Measurements from ENCODE around the gene SLC8A1. TPM values are rescaled to one million over a fixed set of nuclear protein-coding genes. Genes with fewer than 3 reads are reported as not detected.

The SLC8A1 gene
- polyA plus RNA-seq, 4 donors = 65.2 to 77.2 (median 68.5) TPM

DNA sequence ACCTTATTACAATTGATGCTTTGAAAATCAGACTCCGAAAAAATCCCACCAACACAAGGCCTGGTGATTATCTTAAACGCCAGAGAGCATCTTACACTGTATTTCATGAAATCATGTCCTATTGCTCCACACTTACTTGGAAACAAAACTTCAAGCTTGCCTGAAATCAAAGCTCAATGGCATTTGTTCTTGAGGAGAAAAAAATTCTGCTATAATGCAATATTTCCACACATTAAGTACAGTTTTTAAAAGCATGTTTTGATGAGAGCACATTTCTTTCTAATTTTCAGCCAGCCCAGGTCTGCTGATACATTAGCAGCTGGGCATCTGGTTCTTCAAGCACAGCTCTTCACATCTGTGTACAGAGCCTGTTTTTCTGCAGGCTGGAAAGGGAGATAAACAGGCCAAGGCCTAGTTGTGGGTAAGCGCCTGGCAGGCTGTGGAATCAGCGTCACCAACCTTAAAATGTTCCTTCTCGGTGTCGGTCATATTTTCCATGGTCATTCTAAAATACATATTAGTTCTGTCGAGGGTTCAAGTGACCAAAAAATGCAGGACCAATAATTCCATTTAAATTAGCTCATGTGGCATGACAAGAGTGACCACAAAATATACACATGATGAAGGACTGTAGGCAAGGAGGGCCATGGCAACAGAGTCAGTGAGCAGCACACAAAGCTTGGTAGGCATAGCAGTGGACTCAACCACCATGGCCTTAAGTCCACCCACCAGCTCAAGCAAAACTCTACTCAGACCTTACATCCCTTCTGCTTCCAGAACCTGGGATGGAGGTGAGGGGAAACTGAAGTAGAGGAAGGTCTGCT, 20.9 kb downstream of the SLC8A1 start:
- no peak for DNase-seq (ENCODE audit: low read depth in 4 of 4, low spot score in 2 of 4)

DNA sequence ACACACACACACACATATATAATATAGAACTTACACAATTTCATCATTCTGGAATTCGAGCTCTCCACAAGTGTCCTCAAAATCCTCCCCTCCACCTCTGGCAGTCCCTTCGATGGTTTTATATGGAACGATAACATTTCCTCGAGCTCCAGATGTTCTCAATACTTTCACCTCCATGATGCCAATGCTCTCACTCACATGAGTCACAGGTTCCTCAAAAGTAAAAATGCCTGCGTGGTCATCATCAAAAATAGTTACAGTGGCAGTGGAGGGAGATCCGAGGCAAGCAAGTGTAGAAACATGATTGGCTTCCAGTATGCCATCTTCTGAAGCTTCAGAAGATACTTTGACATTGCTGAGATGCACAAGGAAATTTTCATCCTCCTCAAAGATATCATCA, 23.5 kb downstream of the SLC8A1 start:
- DNase-seq (ENCODE audit: low read depth in 4 of 4, low spot score in 2 of 4) = no peak

- no peak for DNase-seq (ENCODE audit: low read depth in 4 of 4, low spot score in 2 of 4)
Measured at GRCh38 chr2:40421631-40422297, 30.1 kb downstream of the SLC8A1 start.

GRCh38 chr2:40420478-40420877, 31.4 kb downstream of the SLC8A1 start:
- DNase-seq (ENCODE audit: low read depth in 4 of 4, low spot score in 2 of 4) = no peak

- no peak for DNase-seq (ENCODE audit: low read depth in 4 of 4, low spot score in 2 of 4)
Measured at GRCh38 chr2:40419364-40419762, 32.5 kb downstream of the SLC8A1 start.

DNA sequence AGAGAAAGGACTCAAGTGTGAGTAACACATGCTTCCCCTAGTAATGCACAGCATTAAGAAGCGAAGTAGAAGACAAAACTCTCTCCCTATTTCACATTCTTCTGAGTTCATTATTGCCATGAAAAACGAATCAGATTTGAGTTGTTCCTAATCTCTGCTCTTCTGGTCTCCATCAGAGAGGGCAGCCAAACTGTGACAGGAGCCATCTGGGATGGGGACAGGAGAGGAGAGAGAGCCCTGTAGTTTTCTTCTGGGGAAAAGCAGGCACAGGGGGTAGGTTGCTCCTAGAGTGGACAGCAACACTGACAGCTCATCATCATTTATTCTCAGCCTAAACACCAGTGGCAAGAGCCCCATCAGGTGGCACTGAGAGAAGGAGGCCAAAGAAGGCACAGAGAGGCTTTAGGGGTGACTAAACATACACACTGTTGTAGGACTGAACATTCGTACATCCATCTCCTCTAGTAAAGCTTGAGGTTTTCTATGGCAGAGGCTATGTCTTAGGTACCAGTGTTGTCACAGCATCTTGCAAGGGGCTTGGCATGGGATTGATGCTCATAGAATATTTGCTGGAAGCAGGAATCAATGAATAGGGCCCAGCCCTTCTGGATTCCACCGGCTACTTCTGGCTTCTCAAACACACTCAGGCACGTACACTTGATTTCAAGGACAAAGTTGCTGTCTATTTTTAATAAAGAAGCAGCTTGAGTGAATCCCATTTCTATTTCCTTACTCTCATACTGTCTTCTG, 33.1 kb downstream of the SLC8A1 start:
- no peak for DNase-seq (ENCODE audit: low read depth in 4 of 4, low spot score in 2 of 4)

- DNase-seq (ENCODE audit: low read depth in 4 of 4, low spot score in 2 of 4) = no peak
Measured at GRCh38 chr2:40416486-40416885, 35.4 kb downstream of the SLC8A1 start.

DNA sequence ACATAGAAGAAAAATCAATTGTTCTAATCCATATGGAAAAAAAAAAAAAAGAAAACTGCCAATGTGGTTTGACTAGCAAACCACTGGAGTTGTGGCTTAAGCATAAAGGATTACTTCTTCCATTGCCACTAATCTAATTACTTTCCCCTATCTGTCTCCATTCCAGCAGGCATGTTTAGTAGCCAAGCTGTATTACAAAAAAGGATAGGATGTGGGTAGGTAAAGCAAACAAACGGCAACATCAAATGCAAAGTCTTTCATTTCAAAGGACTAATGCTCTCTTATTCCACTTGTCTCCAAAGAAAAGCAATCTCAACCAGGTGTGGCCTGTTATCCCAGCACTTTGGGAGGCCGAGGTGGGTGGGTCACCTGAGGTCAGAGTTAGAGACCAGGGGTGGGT, 36.5 kb downstream of the SLC8A1 start:
- no peak for DNase-seq (ENCODE audit: low read depth in 4 of 4, low spot score in 2 of 4)

DNA sequence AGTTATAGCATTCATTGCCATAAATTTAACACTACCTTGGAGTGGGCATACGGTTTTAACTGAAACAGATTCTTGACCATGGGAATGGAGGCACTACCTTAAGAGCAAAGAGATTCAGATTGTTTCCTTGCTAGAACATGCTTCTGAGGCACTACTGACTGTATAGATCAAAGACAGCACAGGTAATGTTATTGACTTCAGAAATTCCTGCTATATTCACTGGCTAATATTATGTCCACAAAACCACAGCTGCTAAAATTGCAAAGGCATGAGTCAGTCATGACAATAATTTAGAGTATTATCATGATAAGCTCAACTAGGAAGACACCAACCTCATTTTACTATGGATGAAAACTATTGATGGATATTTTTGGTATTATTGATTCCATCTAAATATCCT, 39.4 kb downstream of the SLC8A1 start:
- no peak for DNase-seq (ENCODE audit: low read depth in 4 of 4, low spot score in 2 of 4)

- DNase-seq (ENCODE audit: low read depth in 4 of 4, low spot score in 2 of 4) = no peak
Measured at GRCh38 chr2:40410695-40411094, 41.2 kb downstream of the SLC8A1 start.

- no peak for DNase-seq (ENCODE audit: low read depth in 4 of 4, low spot score in 2 of 4)
Measured at GRCh38 chr2:40409734-40410133, 42.2 kb downstream of the SLC8A1 start.

DNA sequence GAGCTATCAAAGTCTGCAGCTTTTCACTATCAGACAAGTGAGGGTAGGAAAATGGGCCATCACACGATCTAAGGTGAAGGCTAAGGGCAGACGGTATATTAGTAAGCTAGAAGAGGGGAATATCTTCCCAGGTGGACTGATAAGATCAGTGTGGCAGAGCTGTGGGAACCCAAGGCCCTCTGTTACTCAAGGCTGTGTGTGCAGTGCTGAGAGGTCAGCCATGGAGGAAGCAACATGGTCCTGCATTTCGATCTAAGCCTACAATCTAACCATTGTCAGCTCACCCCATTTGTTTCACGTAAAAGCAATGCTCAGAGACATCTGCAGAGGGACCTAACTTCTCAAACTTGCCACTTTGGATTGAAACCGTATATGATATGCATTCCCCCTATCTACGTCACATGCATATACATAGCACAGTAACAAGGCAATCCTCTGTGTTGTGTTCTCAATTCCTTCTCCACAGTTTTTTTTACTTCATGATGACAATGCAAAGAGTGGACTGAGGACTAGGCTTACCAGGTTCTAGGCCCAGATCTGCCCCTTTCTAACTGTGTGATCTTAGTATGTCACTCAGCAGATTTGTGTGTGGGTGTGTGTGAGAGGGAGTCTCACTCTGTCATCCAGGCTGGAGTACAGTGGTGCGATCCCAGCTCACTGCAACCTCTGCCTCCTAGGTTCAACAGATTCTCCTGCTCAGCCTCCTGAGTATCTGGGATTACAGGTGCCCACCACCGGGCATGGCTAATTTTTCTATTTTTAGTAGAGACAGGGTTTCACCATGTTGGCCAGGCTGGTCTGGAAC, 45.2 kb downstream of the SLC8A1 start:
- no peak for DNase-seq (ENCODE audit: low read depth in 4 of 4, low spot score in 2 of 4)

GRCh38 chr2:40405465-40405864, 46.4 kb downstream of the SLC8A1 start:
- no peak for DNase-seq (ENCODE audit: low read depth in 4 of 4, low spot score in 2 of 4)

DNA sequence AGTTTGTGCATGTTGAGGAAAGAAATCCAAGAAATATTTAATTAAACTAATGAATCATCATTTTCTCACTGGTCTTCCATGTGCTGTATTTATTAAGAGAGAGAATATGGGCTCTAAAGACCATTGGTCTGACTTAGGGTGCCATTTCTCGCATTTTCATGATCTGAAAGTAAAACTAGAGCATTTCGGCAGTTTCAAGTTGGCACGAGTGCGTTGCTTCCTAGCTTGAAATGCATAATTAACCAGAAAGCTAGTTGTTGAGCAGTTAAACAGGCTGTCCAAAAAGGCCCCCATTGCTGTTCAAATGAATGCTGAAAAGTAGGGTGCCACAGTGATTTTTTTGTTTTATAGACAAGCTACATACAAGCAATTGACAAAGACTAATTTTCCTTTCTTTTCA, 47.4 kb downstream of the SLC8A1 start:
- DNase-seq (ENCODE audit: low read depth in 4 of 4, low spot score in 2 of 4) = no peak

DNA sequence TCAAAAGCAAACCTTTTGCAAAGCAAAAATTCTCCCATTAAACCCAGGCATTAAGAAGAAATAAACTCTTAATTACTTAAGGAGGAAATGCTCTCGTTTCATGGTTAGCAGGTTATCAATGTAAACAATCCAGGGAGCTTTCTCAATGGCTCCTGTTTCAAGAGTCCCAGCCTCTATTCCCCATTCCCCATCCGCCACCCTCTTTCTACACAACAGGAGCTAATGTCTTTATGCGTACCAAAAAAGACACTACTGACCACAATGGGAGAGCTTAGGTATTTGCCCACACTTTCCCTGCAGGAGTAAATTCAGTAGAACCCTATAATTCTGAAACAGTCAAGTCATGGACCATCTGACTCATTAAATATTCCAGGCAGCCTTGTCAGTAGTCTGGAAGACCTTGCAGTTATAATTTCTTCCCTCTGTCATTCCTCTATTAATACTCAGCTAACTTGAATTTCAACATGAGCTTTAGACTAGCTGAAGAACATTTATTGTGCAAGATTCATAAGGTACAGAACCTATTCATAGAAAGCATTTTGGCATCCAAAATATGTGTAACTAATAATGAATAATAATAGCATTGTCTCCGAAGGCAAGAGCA, 48.6 kb downstream of the SLC8A1 start:
- DNase-seq (ENCODE audit: low read depth in 4 of 4, low spot score in 2 of 4) = no peak

DNA sequence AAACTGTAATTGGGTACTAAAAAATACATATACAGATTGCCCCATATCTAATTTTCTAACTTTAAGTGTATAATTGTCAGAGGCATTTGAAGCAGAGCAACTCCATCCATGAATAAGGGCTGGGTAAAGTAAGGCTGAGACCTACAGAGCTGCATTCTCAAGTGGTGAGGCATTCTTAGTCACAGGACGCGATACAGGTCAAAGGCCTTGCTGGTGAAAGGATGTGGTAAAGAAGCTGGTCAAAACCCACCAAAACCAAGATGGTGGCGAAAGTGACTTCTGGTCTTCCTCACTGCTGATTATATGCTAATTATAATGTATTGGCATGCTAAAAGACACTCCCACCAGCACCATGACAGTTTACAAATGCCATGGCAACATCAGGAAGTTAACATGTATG, 50.0 kb downstream of the SLC8A1 start:
- no peak for DNase-seq (ENCODE audit: low read depth in 4 of 4, low spot score in 2 of 4)

DNA sequence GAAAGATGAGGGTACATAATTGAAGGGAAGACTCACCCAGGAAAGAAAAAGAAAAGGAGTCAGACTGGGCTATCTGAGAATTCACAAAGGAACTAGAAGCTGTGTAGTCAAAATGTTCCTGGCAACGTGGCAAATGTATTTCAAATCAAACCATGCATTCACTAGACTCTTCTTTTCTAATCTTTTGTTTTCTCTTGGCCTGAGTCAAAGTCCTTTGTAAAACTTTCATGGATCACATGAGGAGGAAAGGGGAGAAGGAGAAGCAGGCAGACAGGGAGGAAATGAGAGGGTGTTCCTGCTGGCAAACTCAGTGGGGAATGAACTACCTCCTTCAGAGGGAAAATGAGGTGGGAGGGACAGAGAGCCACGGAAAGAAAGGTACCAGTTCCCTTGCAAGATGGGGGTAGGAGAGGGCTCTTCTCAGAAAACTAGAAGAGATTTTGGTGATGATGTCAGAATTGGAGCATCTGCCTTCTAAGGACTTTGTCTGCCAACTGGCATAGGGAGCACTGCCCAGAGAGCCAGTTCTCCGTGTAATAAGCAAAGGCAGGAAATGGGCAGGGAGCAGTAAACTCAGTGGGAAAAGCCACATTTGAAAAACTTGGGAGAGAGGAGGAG, 51.4 kb downstream of the SLC8A1 start:
- no peak for DNase-seq (ENCODE audit: low read depth in 4 of 4, low spot score in 2 of 4)

- no peak for DNase-seq (ENCODE audit: low read depth in 4 of 4, low spot score in 2 of 4)
Measured at GRCh38 chr2:40397765-40398164, 54.1 kb downstream of the SLC8A1 start.

DNA sequence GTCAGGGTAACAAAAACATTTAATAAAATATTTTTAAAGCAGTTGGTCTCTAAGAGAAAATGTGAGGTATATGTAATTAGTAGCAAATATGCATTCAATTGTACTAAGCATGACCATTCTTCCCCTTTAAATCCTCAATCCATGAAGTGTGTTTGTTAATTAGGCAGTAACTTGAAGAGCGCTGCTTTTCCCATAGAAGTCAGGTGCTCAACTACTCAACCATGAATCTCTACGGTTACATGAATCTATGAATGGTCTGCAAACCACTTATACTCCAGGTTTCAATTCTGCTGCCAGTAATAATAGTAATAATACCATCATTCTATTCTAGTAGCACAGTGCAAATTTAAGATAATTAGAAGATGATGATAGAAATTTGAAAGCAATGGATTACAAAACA, 55.8 kb downstream of the SLC8A1 start:
- no peak for DNase-seq (ENCODE audit: low read depth in 4 of 4, low spot score in 2 of 4)

Measured in left renal cortex interstitium (tissue), 4 donors.